SH-SY5Y (cell line): ENCODE data around the gene ANTXR1.

Source experiments
- GATA2 ChIP-seq: IDR thresholded peaks from 2 replicates; pipeline ENCODE4 v1.6.1; 2011; ENCODE audit warnings: mild to moderate bottlenecking, low read depth, low read length
- GATA3 ChIP-seq: IDR thresholded peaks from 2 replicates; pipeline ENCODE4 v1.6.1; 2011; ENCODE audit warnings: low read depth, mild to moderate bottlenecking, low read length, moderate library complexity

Gene ANTXR1

DNA sequence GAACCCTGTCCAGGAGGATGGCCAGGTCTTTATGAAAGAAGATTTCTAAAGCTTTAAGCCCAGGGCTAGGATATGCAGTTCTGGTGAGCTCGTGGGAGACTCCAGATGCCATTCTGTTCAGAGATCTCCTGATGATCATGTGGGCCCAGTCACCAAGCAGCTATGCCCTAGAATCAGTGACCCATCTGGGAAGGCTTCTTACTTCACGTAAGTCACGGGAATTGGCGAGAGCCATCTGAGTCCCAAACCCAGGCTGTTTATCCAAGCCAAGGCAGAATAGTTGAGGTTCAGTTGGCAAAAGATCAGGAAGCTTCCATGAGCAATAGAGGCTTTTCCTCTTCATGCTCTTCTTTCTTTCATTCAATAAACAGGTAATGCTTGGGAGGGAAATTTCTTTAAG lies 23.9 kb downstream of the ANTXR1 start:
- TF ChIP-seq GATA2 (no peak), GATA3 (no peak)

DNA sequence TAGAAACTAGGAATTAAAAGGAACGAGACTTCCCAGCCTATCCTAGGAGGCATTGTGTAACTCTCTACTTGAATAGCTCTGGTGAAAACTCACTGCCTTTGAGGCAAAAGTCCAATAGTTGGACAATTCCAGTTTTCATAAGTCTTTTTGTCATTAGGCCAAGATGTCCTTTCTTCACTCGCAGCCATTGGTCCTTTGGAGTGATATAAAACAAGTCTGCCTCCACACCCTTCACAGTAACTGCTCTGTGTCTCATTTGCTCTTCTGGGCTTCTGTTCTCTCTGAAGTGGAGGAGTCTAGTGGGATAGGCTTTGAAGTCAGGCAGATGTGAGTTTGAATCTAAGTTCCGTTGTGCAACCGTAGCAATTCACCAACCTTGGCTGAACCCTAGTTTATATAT lies 28.2 kb downstream of the ANTXR1 start:
- TF ChIP-seq GATA2 (no peak), GATA3 (no peak)

GRCh38 chr2:69043736-69044400 lies 30.9 kb downstream of the ANTXR1 start:
- no peak for TF ChIP-seq GATA3
- no peak for TF ChIP-seq GATA2

GRCh38 chr2:69046221-69046662 lies 33.3 kb downstream of the ANTXR1 start:
- TF ChIP-seq GATA2 (no peak), GATA3 (no peak)

- TF ChIP-seq GATA3 (no peak), GATA2 (no peak)
Measured at GRCh38 chr2:69047625-69048145, 34.7 kb downstream of the ANTXR1 start.

GRCh38 chr2:69050802-69051201 lies 37.8 kb downstream of the ANTXR1 start:
- TF ChIP-seq GATA2 = no peak
- no peak for TF ChIP-seq GATA3

GRCh38 chr2:69053416-69053965 lies 40.5 kb downstream of the ANTXR1 start:
- no peak for TF ChIP-seq GATA3
- TF ChIP-seq GATA2 = no peak

DNA sequence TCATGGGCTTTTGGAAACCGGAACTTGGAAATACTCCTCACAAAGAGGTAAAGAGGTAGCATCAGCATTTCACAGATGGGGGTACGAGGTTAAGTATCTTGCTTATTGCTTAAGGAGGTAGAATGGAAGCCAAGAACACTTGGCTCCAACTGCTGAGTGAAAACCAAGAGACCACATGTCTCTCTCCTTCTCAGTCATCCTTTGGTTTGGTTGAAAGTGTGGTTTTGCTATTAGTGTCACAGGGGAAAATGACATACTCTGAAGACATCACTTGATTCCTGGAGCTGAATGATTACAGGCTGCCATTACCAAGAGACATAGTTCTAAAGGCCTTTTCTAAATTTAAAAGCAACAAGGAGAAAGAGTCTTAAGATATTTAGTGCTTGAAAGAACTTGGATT lies 41.5 kb downstream of the ANTXR1 start:
- TF ChIP-seq GATA3 = no peak
- no peak for TF ChIP-seq GATA2

- no peak for TF ChIP-seq GATA2
- no peak for TF ChIP-seq GATA3
Measured at GRCh38 chr2:69055688-69056470, 42.9 kb downstream of the ANTXR1 start.

GRCh38 chr2:69057660-69058059 lies 44.7 kb downstream of the ANTXR1 start:
- no peak for TF ChIP-seq GATA2
- TF ChIP-seq GATA3 = no peak

DNA sequence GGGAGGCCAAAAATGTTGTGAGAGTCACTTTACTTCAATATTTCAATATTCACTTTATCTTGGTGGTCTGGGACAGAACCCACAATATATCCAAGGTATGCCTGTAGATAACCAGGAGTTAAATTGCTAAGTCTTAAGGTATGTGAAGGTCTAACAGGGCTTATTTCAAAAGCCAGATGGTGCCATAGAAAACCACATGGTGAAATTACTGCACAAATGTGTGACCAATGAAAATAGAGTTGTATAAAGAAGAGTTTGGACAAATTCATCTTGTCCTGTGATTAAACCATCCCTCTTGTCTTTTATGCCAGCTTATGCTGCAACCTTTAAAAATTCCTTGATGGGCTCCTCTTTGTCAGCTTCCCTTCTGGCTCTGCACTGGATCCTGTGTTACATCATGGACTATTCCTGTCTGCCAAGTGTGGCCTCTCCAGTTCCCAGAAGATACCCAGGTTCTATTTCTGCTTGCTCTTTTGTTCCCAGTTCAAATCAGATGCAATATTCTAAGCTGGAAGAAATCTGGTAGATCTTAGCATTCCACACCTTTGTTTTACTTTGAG lies 46.8 kb downstream of the ANTXR1 start:
- TF ChIP-seq GATA2 (no peak), GATA3 (no peak)

DNA sequence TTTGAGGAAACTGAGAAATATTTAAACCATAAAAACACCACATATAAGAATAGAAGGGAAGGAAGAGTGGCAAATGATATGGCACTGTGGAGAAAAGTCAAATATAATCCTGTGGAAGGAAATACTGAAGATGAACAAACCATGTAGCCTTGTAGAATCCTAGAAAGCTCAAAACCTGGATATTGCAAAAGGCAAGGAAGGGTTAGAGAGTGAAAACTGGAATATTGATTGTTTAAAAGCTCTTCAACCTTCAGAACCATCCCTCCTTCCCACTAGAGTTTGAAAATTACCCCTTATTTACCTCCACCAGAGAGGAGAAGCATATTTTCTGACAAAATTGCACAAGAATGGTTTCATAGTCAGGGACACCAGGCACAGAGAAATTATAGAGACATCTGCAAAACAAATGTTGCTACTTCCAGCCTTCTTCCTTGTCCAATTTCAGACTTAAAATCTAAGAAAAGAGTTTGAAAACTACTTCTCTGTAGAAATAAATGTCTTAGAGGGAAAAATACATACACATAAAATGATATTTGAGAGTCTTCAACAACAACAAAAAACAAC lies 48.0 kb downstream of the ANTXR1 start:
- TF ChIP-seq GATA2 = no peak

DNA sequence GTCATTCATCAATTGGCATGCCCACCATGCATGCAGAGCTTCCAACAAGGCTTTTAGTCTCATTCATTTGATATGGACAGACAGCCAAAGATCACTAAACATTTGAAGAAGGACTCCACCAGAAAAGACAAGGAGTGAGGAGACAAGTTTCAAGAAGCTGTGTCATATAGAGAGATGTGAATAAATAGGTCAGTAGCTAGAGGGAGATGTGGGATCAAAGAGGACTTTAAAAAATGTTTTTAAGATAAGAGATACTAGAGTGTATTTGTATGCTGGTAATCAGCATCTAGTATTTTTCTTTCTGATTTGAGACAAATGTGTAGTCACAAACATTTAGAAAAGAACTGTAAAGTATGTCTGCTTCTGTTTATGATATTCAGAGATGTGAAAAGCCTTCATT lies 48.5 kb downstream of the ANTXR1 start:
- no peak for TF ChIP-seq GATA2
- no peak for TF ChIP-seq GATA3

DNA sequence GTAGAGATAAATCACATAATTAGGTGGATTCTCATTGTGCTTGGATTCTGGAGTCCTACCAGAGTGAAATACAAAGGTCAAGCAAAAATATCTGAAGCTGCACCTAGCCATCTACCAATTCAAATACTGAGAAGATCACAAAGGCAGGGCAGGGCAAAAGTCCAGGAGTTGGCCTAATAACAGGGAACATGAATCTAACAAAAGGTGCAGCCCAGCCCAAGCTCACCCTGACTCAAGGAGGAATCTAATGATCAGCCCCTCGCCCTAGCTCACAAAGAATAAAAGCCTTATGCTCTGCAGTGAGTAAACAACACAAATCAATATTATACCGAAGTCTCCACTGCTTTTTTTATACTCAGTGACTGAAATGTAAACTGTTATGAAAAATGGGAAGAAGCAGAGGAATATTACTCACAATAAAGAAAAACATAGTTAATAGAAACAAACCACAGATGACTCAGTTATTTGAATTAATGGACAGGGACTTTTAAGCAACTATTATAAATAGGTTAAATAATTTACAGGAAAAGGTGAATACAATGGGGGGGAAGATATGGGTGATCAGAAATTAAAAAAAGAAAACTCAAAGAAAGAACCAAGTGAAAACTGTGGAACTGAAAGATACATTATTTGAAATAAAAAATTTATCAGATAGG lies 49.5 kb downstream of the ANTXR1 start:
- TF ChIP-seq GATA3 (no peak), GATA2 (no peak)
